Fibroblast of peridontal ligament (primary cell): Measurements from ENCODE around the gene TEX47.

Experiments
- DNase-seq: peaks from one replicate; pipeline ENCODE4 v3.0.0-alpha.2; 2010; ENCODE audit errors: extremely low read depth

TEX47 gene

GRCh38 chr7:88795553-88795952, at the start of gene TEX47:
TEX47 (minus strand) TSS chr7:88795737; CDS start chr7:88794942, 795 bp downstream.
- DNase-seq: no peak

- no peak for DNase-seq
These were observed 49.6 kb upstream of the TEX47 start for GRCh38 chr7:88845091-88845490.

- DNase-seq: no peak
These were observed 46.7 kb upstream of the TEX47 start for GRCh38 chr7:88842201-88842600.

- no peak for DNase-seq
These were observed 39.7 kb upstream of the TEX47 start for GRCh38 chr7:88835147-88835728.

GRCh38 chr7:88826222-88826621, 30.7 kb upstream of the TEX47 start:
- DNase-seq: no peak

- no peak for DNase-seq
These were observed 23.0 kb upstream of the TEX47 start for GRCh38 chr7:88818552-88818951.

GRCh38 chr7:88806280-88807037, 10.9 kb upstream of the TEX47 start:
- no peak for DNase-seq

GRCh38 chr7:88801046-88801445, 5.5 kb upstream of the TEX47 start:
- no peak for DNase-seq

GRCh38 chr7:88792361-88792760, 3.2 kb downstream of the TEX47 start:
- no peak for DNase-seq

GRCh38 chr7:88791891-88792290, 3.6 kb downstream of the TEX47 start:
- no peak for DNase-seq

GRCh38 chr7:88789480-88790064, 6.0 kb downstream of the TEX47 start:
- DNase-seq: peak; percentile 42

- no peak for DNase-seq
These were observed 7.8 kb downstream of the TEX47 start for GRCh38 chr7:88787777-88788176.

GRCh38 chr7:88775838-88776237, 19.7 kb downstream of the TEX47 start:
- DNase-seq: no peak

GRCh38 chr7:88772776-88773175, 22.8 kb downstream of the TEX47 start:
- no peak for DNase-seq

GRCh38 chr7:88771417-88771816, 24.1 kb downstream of the TEX47 start:
- DNase-seq: no peak

- DNase-seq: no peak
These were observed 33.8 kb downstream of the TEX47 start for GRCh38 chr7:88761779-88762178.

- DNase-seq: no peak
These were observed 35.4 kb downstream of the TEX47 start for GRCh38 chr7:88760136-88760515.

GRCh38 chr7:88759230-88760135, 36.1 kb downstream of the TEX47 start, which contains the start of gene ZNF804B:
ZNF804B (plus strand) TSS chr7:88759700; CDS start chr7:88759977, 277 bp downstream.
- no peak for DNase-seq

GRCh38 chr7:88758381-88759229, 36.9 kb downstream of the TEX47 start:
- DNase-seq: no peak

- no peak for DNase-seq
These were observed 38.2 kb downstream of the TEX47 start for GRCh38 chr7:88757371-88757770.

- DNase-seq: no peak
These were observed 38.7 kb downstream of the TEX47 start for GRCh38 chr7:88756802-88757201.
